ENCODE results near the gene CLDN1. TPM values are rescaled to one million over a fixed set of nuclear protein-coding genes. Genes with fewer than 3 reads are reported as not detected.

Gene CLDN1
- total RNA-seq, 1 experiment from 2014 or later, result 1.0 TPM

DNA sequence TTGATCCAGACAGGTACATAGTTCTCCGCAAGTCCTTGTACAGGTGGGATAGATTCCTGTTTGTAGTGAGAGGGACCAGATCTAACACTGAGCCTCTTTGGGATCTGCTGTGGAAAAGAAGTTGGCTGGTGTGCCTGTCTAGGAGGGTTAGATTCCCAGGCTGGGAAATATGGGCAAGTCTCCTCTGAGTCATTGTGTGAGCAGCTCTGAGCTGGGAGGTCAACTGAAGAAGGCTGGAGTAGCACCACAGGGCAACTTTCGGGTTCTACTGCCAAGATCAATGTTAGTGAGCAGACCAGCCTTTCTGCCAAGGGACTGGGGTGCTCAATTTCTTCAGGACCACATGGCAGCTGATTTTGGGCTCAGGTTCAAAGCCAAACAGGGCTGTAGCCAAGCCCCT, 33.4 kb downstream of the CLDN1 start:
- Mint-ChIP-seq H3K4me3 (no peak overlapping the region), H3K36me3 (ENCODE audit: insufficient read depth in 1 of 3, low read depth in 3 of 3) (peaks cover 5 to 18% (median 7%) of the 10 kb centered on the region in 3 experiments), H3K9me3 (peaks cover 29 to 32% of the 10 kb centered on the region in 2 experiments), H3K27ac (no peak overlapping the region), H3K4me1 (no peaks in the 10 kb centered on the region), H3K27me3 (ENCODE audit: low read depth) (no peaks in the 10 kb centered on the region)
- Histone ChIP-seq H3K9ac (ENCODE audit: extremely low read depth, insufficient read length, low read length) (no peak overlapping the region), H3K4ac (ENCODE audit: low read depth, low read length) (no peak overlapping the region), H3K14ac (ENCODE audit: insufficient read depth, low read length) (no peak overlapping the region; the same call in 1 of the 2 replicates), H4K91ac (ENCODE audit: insufficient read length, low read depth, low read length) (no peak overlapping the region), H3K27me3 (ENCODE audit: insufficient read depth, low read length) (no peaks in the 10 kb centered on the region), H3K79me1 (ENCODE audit: insufficient read depth, low read depth, low read length, poor library complexity, severe bottlenecking) (no peaks in the 10 kb centered on the region), H2BK20ac (ENCODE audit: low read depth, low read length, poor library complexity, severe bottlenecking) (no peak overlapping the region), H3K4me1 (ENCODE audit: insufficient read depth, low read length) (no peaks in the 10 kb centered on the region), H3K9me3 (ENCODE audit: control insufficient read depth, low read depth, low read length) (no peaks in the 10 kb centered on the region), H3K27ac (ENCODE audit: insufficient read length, low read depth, low read length) (no peak overlapping the region), H2AFZ (ENCODE audit: low read length) (no peak overlapping the region), H4K20me1 (ENCODE audit: control insufficient read depth, insufficient read depth, insufficient read length) (no peaks in the 10 kb centered on the region), H3K23me2 (ENCODE audit: insufficient read length, low read depth, low read length, poor library complexity, severe bottlenecking) (no peaks in the 10 kb centered on the region), H3K23ac (ENCODE audit: insufficient read length, low read depth, low read length) (no peak overlapping the region), H2BK5ac (ENCODE audit: insufficient read length, low read length) (no peak overlapping the region), H2AK5ac (ENCODE audit: insufficient read length, low read length) (no peak overlapping the region), H2BK12ac (ENCODE audit: insufficient read length, low read depth, low read length) (no peak overlapping the region), H3T11ph (ENCODE audit: low read length) (no peak overlapping the region), H4K5ac (ENCODE audit: insufficient read length, low read depth, low read length) (no peak overlapping the region), H4K8ac (replicated peaks; ENCODE audit: insufficient read length, low read depth, low read length) (no peak overlapping the region), H2BK120ac (ENCODE audit: low read depth, low read length, poor library complexity, severe bottlenecking) (no peak overlapping the region), H3K79me2 (ENCODE audit: insufficient read depth, low read length) (no peaks in the 10 kb centered on the region), H3K4me2 (ENCODE audit: insufficient read depth, insufficient read length, low read length) (no peak overlapping the region), H3K56ac (ENCODE audit: insufficient read length, low read depth, low read length) (no peak overlapping the region), H3K18ac (ENCODE audit: insufficient read length, low read depth, low read length) (no peak overlapping the region), H2BK15ac (ENCODE audit: low read depth, low read length) (no peak overlapping the region)
- TF ChIP-seq, protein P1, sequence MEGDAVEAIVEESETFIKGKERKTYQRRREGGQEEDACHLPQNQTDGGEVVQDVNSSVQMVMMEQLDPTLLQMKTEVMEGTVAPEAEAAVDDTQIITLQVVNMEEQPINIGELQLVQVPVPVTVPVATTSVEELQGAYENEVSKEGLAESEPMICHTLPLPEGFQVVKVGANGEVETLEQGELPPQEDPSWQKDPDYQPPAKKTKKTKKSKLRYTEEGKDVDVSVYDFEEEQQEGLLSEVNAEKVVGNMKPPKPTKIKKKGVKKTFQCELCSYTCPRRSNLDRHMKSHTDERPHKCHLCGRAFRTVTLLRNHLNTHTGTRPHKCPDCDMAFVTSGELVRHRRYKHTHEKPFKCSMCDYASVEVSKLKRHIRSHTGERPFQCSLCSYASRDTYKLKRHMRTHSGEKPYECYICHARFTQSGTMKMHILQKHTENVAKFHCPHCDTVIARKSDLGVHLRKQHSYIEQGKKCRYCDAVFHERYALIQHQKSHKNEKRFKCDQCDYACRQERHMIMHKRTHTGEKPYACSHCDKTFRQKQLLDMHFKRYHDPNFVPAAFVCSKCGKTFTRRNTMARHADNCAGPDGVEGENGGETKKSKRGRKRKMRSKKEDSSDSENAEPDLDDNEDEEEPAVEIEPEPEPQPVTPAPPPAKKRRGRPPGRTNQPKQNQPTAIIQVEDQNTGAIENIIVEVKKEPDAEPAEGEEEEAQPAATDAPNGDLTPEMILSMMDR (conservative IDR thresholded peaks at IDR 0.05), result no peak
- no CpG with 5 or more reads among the region's 2 CpGs for WGBS (ENCODE audit: extremely low coverage, insufficient read length, low lambda C conversion rate)
- no peak for DNase-seq

All from H9 (cell line).